GM21423 (cell line): ENCODE results near the gene SPAG6.

Experiments used
- ATAC-seq: cut with Tn5 transposase; IDR thresholded peaks from one replicate; pipeline ENCODE4 v1.9.1; 2021; ENCODE audit warnings: mild to moderate bottlenecking, moderate library complexity; ENCODE audit not compliant: unreplicated experiment

The SPAG6 gene

GRCh38 chr10:22321924-22322640 lies 23.2 kb upstream of the SPAG6 start:
- ATAC-seq, result no peak

DNA sequence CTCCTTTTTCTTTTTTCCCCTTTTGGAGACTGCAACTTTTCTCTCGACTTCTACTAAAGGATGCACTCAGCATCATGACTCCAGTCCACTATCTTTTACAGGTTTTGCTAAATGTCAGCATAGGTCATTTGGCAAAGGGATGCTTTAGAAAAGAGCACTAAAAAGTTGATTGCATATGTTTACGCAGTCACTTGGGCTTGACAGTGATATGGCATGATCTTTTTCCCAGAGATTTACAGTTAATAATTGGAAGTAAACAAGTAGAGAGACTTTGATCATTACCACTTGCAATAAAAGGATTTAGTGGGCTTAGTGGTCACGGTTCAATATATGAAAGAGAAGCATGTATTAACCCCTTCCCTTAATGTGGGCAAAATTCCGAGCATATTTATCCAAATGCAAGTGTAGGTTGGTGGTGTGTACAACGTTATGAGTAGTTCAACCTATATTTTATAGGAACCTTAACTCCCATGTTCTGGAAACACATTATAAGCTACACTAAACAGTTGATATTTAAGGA lies 22.6 kb upstream of the SPAG6 start:
- no peak for ATAC-seq

DNA sequence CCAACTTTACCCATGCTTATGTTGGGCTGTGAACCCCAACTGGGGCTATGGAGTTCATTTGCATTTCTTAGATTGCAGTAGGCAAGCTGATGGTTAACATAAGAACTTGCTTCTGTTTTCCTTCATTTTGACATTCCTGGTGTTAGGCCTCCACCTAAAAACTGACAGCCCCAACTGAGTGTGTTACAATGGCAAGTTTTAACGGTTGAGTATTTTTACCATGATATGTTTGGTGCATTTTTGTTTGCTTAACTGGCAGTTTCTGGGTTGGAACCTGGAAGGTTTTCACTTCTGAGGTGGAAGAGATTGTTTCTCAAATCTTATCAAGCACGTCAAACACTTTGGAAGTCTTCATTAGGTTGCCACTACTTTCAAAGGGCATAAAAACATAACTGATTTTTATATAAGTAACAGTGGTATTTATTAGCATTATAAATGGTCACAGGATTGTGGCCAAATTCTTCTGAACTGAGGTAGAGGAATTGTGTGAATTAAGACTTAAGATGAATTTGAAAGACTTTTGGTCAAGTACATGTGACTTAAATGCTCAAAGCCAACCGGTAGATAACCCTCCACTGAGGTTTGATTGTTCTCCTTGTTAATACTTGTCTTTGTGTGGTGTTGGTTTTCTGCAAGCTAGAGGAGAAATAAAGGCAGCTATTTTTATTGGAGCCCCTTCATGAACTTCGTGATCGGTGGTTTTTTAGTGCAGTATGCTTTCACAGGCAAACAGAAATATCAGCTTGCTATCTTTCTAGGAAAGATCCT lies 21.6 kb upstream of the SPAG6 start:
- ATAC-seq, result no peak

DNA sequence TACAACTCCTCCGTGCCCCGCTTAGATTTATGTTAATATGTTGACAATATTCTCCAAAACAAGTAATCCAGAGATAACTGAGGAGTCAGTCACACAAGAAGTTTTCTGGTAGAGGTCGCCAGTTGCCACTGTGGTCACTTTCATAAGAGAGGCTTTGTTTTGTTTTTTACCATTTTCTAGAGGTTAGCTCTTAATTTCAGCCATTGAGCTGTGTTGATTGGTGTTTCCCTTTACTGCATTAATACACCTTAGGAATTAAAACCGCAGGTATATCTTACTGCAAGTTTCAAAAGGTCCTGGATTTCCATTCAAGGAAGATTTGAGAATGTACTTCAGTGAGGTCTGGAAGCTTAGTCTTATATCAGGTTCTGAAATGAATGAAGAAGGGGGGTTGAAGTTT lies 20.9 kb upstream of the SPAG6 start:
- ATAC-seq, result no peak

DNA sequence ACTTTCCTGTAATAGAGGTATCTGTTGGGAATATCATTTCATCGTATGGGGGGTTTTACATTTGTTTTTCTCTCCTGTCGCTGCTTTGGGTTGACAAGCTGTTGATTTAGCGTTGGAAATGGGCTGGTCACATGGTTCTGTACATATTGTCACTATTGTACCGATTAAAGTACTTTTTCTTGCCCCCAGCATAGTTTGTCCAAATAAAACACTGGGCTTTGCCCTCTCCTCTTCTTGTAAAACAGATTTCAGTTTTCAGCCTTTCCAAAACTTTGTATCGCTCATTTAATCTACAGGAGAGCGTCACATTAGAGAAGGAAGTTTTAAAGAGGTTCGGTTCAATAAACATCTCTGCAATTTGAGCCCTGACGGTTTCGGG lies 20.4 kb upstream of the SPAG6 start:
- ATAC-seq, result no peak

- ATAC-seq, result peak; percentile 51
These were observed 19.8 kb upstream of the SPAG6 start for GRCh38 chr10:22325272-22326144.

GRCh38 chr10:22326145-22326702 lies 19.1 kb upstream of the SPAG6 start:
- ATAC-seq, result no peak

DNA sequence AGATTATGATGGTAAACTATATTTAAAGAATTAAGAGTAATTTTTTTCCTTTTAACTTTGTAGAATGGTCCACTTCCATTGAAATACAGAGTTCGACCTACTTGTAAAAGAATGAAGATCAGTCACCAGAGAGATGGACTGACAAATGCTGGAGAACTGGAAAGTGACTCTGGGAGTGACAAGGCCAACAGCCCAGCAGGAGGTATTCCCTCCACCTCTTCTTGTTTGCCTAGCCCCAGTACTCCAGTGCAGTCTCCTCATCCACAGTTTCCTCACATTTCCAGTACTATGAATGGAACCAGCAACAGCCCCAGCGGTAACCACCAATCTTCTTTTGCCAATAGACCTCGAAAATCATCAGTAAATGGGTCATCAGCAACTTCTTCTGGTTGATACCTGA lies 16.1 kb upstream of the SPAG6 start:
- ATAC-seq, result no peak

GRCh38 chr10:22332116-22332692 lies 13.1 kb upstream of the SPAG6 start:
- ATAC-seq, result no peak

DNA sequence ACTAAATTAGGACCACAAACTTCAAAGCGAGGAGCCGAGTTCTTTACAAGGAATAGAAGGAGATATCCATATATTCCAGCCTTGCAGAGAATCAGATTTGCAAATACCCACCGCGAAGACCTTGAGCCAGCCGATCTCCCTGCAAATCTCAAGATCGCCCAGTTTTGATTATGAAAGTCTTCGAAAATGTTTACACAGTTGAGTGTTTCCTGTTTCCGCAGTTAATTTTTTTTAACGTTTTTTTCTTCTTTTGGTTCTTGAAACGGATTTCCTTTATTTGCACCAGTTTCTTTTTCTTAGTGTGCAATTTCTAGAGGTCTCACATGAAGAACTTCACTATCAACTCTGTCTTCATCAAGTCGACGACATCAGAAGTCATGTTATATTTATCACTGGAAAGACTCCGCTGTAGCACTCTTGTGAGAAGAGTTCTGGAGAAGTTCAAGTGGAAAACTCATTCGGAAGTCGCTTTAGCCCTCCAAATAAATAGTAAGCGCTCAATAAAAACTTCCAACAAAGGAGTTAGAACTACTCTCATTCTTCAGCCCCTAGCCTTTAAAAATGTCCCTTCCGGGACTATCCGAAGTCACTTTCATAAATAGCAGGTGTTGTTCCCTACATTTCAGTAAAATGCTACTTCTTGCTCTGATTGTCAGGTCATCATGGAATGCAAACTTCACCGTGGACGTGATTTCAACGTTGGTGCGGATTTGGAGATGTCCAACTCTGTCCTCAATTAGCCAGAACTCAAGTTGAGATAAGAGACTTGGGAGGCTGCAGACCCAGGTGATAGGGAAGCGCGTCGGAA lies 11.9 kb upstream of the SPAG6 start:
- no peak for ATAC-seq

DNA sequence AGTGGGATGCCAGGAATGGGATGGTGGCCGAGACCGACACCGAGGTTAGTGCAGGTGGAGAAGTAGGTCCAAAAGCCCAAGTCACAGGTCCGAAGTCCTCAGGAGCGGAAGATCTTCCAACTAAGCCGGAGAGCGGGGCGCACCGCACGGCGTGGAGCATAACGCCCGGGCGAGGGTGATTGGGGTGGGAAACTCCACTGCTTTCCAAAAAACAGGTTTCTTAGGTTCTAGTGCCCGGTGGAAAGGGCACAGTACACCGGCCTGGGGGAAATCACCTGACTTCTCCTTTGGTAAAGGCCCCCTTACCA lies 11.4 kb upstream of the SPAG6 start:
- ATAC-seq, result no peak

DNA sequence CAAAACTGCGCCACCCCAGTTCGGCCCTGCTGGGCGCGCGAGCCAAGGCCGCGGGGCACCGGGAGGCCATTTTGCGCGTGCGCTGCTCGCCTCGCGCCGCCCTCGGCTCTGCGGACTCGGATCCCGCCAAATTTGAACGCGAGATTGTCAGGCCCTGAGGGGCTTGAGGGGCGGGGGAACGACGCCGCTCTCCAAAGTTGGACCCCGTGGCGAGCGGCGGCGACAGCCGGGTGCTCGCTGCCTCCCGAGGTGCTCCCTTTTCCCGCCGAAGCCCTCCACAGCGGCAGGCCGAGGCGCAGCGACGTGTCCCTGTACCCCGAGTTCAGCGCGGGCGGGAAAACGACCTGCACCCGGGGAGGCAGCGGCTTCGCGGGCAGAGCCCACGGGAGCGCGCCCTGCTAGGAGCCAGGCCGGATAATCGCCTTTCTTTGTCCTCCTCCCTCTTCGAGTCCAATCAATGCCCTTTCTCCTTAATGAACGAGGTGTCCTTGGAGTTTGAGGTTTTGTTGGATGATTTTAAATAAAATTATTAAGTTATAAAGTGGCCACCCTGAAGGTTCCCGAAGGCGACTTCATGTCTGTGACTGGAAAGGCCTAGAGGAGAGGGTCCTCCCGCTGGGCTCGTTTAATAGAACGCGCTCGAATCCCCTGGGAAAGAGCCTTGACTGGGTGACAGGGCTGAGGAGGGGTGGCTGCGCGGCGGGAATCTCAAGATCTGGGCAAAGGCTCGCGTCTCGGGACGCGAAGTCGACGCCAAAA lies 10.7 kb upstream of the SPAG6 start:
- no peak for ATAC-seq

DNA sequence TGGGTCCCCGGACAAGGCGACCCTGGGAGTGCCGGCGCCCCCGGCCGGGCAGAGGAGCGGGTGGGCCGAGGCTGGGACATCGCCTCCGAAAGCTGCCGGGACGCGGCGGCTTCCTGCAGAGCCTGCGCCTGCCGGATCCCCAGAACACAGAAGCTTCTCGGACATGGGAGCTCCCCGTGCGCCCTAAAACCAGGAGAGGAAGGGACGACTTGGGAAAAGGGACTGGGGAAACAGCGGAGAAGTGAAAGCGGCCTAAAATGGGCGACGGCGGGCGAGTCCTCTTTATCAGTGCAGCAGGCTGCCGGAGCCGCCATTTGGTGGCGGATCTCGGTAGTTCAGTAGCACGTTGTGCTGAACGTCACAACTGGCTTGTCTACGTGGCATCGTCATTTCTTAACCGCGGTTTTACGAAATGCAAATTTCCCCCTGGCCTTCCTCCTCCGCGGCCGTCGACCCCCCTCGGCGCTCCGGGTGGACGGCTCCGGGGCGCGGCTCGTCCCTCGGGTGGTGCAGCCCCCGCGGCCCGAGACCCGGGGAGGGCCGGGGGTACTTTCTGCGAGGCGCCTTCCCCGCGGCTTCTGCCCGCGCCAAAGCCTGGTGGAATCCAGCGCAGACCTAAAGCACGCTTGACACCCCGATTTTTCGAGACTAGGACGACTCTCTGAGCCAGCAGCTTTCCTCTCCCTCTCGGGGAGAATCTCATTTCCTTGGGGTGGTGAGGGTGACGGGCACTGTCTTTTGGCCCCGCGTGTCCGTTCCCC lies 9.9 kb upstream of the SPAG6 start:
- peak; percentile 51 for ATAC-seq

GRCh38 chr10:22338185-22338900 lies 7.0 kb upstream of the SPAG6 start:
- ATAC-seq, result no peak

DNA sequence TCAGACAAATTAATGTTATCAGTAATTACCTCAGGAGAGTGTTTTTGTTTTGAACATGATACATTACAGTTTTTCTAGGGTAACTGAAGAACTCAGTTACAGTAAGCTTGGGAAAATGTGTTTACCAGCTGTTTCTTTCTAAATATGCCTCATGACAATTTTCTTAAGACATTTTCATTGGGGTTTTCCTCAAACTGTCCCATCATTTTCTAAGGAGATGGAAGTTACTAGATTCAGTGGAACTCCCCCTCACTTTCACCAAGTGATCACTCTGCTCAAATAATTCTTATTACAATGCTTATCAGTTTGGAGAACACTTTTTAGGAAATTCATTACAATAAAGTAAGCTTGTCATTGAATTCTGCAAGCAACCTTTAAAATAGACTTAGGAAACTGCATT lies 6.4 kb upstream of the SPAG6 start:
- ATAC-seq, result no peak

DNA sequence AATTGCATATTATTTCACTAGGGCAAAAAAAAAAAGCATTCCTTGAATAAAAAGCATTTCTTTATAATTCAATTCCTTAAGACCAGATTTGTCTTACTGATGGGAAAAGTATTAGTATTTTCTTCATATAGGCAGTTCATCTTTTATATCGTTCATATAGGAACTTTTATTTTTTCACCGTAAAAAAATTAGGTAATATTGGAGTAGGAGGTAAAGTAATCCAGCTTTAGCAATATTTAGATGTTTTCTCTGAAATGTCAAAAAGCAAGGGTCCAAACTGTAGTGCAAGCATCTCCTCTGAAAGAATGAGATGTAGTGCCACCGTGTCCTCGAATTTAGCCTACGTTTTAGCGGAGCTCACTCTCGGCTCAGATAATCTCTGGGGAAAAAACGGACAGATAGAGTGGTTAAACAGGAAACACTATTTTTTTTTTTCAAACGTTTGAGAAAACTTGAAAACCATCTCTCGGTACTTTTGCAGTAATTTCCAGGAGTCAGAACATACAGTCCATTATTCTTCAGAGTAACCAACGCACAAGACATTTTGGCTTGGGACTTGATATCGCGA lies 5.5 kb upstream of the SPAG6 start:
- ATAC-seq, result no peak

GRCh38 chr10:22340329-22341189 lies 4.7 kb upstream of the SPAG6 start:
- peak; percentile 42 for ATAC-seq
